Measurements from ENCODE around the gene ATP6V0A1.

DNA sequence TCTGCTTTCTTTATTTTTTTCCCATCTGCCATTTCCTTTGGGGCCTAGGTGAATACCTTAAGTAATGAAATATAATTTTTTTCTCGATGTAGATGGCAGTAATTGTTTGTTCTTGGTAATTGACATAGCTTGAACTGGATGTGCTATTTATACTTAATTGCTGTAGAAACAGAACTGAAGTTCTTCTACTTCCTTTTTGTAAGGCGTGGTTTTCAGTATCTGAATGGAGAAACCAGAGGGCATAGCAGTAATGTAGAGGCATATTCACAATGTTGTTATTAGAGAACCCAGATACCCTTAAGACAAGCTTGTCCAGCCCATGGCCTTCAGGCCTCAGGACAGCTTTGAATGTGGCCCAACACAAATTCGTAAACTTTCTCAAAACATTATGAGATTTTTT, 16.4 kb downstream of the ATP6V0A1 start:
- TF ChIP-seq CTCF (IDR thresholded peaks at IDR 0.05) (no peak), POLR2A (IDR thresholded peaks at IDR 0.05) (no peak), EP300 (IDR thresholded peaks at IDR 0.05; ENCODE audit: low read depth) (no peak), POLR2AphosphoS5 (IDR thresholded peaks at IDR 0.05) (no peak)
